ENCODE results near the gene COPG2. TPM values are rescaled to one million over a fixed set of nuclear protein-coding genes. Genes with fewer than 3 reads are reported as not detected.

Gene COPG2
- total and polyA plus RNA-seq, 2 of the 4 experiments (the other 2 are of a cell fraction), result 18.1 to 50.0 TPM

DNA sequence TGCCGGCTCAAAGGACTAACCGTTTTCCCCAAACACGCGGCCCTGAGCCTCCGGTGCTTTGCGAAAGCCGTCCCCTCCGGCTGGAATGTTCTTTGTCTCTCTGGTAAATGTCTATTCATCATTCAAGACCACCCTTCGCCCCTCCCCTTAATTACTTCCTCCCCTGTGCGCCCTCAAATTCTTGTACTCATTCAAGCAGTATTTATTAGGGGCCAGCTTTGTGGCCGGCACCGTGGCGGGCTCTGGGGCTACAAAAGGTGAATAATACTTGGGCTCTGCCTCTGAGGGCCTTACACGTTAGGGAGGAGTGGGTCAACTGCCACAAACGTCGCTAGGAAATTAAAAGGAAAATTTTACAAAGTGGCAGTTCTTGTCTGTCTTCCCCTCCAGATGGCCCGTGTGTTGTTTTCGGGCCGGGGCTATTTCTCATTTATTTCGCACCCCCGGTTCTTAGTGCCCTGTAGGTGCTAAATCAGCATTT lies 178.2 kb downstream of the COPG2 start:
- Histone ChIP-seq H3K9me1 (ENCODE audit: insufficient read depth, low read length) (no peaks in the 10 kb centered on the region), H3K27ac (ENCODE audit: insufficient read depth, low read length) (peak overlapping the region; percentile 15; the same call in 1 of the 2 replicates), H3K4me1 (ENCODE audit: control insufficient read depth, insufficient read depth, low read length) (peaks cover 11% of the 10 kb centered on the region), H3K56ac (ENCODE audit: extremely low read depth, insufficient read depth, low read length) (no peak overlapping the region), H3K79me1 (ENCODE audit: low read depth in 1 of 2, low read length in 2 of 2) (peaks cover 0 to 3% of the 10 kb centered on the region in 2 experiments; a peak in 1 of 4 replicates), H3K18ac (ENCODE audit: low read depth, low read length) (peak overlapping the region; percentile 7; the same call in 1 of the 2 replicates), H2AK9ac (replicated peaks; ENCODE audit: low read depth, low read length, poor library complexity) (no peak overlapping the region), H4K20me1 (ENCODE audit: insufficient read depth, low read length) (no peaks in the 10 kb centered on the region), H3K36me3 (ENCODE audit: control insufficient read depth, insufficient read depth, low read length) (no peaks in the 10 kb centered on the region), H2AFZ (replicated peaks; ENCODE audit: low read length, poor library complexity) (no peak overlapping the region), H2BK15ac (ENCODE audit: low read depth, low read length) (no peak overlapping the region), H4K8ac (ENCODE audit: low read depth in 2 of 2, low read length in 2 of 2) (peak overlapping the region in 1 of 2 experiments; percentile 13; a peak in 1 of 4 replicates), H4K91ac (ENCODE audit: insufficient read depth, low read depth, low read length) (no peak overlapping the region), H3K9ac (ENCODE audit: low read depth, low read length) (peak overlapping the region; percentile 20; the same call in 1 of the 2 replicates), H3K23ac (ENCODE audit: low read depth, low read length) (no peak overlapping the region), H3K4ac (ENCODE audit: low read depth, low read length) (peak overlapping the region; percentile 30; the same call in 1 of the 2 replicates), H3K4me3 (ENCODE audit: insufficient read depth, low read depth, low read length) (no peak overlapping the region), H3K14ac (replicated peaks; ENCODE audit: low read depth, low read length) (no peak overlapping the region; the same call in 1 of the 2 replicates), H2BK120ac (ENCODE audit: low read depth, low read length) (0 out of 2 replicates have a peak overlapping the region, but pooled peaks have one; percentile 9), H2BK20ac (ENCODE audit: low read depth, low read length) (no peak overlapping the region), H3K27me3 (ENCODE audit: control insufficient read depth, insufficient read depth, low read length) (peaks cover 4% of the 10 kb centered on the region), H2AK5ac (ENCODE audit: low read depth, low read length) (no peak overlapping the region), H2BK5ac (ENCODE audit: low read depth, low read length, poor library complexity, severe bottlenecking) (no peak overlapping the region), H4K5ac (ENCODE audit: low read depth, low read length) (no peak overlapping the region; the same call in 1 of the 2 replicates), H3K4me2 (ENCODE audit: low read depth, low read length) (no peak overlapping the region), H3K9me3 (ENCODE audit: control insufficient read depth, insufficient read depth, low read length) (no peaks in the 10 kb centered on the region)
- TF ChIP-seq RAD21 (IDR thresholded peaks at IDR 0.05; ENCODE audit: low read length), result no peak
- DNase-seq (no peak), ATAC-seq (ENCODE audit: low read depth) (no peak)
- ChIA-PET CTCF (no interaction called here), POLR2A (ENCODE audit: unreplicated experiment) (no interaction called here)
- no TSS peak for BruUV-seq (replicated peaks)
- WGBS, 2 experiments (ENCODE audit: extremely low coverage in 2 of 2, insufficient read length in 1 of 2), result 55% methylated on average over 4 of the region's 21 CpGs; no CpG with 5 or more reads in 1 of the 2 experiments
- intact Hi-C loops (cut with micrococcal nuclease) (loop anchor here (5.0 to 10.0 kb wide), 2 partner anchors 58 to 136 kb away; no protein-coding TSS in a partner anchor), dilution Hi-C loops (cut with HindIII; ENCODE audit: low sequenced_read_pairs, unreplicated experiment) (no loop called here), in situ Hi-C loops (cut with MboI; ENCODE audit: low sequenced_read_pairs) (no loop called here)
